Measurements from ENCODE around the gene KRT33B. TPM values are rescaled to one million over a fixed set of nuclear protein-coding genes. Genes with fewer than 3 reads are reported as not detected.

Gene KRT33B
- total and polyA plus RNA-seq, 2 of the 13 experiments (the other 11 are each of a cell fraction or from before 2014, with no cell fraction given): not detected

GRCh38 chr17:41347869-41348760 is 21.5 kb downstream of the KRT33B start:
- WGBS (ENCODE audit: low lambda C conversion rate): 31% methylated on average over 7 of the region's 7 CpGs
- H3K27me3 ChIP-seq (ENCODE audit: control insufficient read depth in 1 of 2, insufficient read depth in 2 of 2, low read length in 2 of 2): peaks cover 0 to 7% of the 10 kb centered on the region in 2 experiments; a peak in 3 of 5 replicates
- no TSS peak for BruUV-seq (replicated peaks)
- no peak for DNase-seq (ENCODE audit: low spot score)
- no peaks in the 10 kb centered on the region for H3K4me1 ChIP-seq (ENCODE audit: insufficient read depth, low read length)
- no peak for FAIRE-seq
- ChIA-PET POLR2A (no interaction called here), CTCF (ENCODE audit: low intra/inter-chr PET ratio, low total read pairs) (no interaction called here)
- H3K9me3 ChIP-seq (ENCODE audit: low read length): no peaks in the 10 kb centered on the region
- no peak overlapping the region for H2AFZ ChIP-seq (ENCODE audit: low read length)
- no peak overlapping the region for H3K4me3 ChIP-seq (replicated peaks in 1 of 3; ENCODE audit: insufficient read depth in 1 of 3, low read depth in 2 of 3, low read length in 3 of 3)
- in situ Hi-C loops (cut with HindIII; ENCODE audit: extremely low pct_ligation_motif_present, low pct_unique_long_range_greater_than_20kb) (no loop called here), intact Hi-C loops (cut with micrococcal nuclease; ENCODE audit: unreplicated experiment) (no loop called here)
- H3K79me2 ChIP-seq (ENCODE audit: insufficient read depth, low read length): no peaks in the 10 kb centered on the region
- H3K9ac ChIP-seq (ENCODE audit: insufficient read depth, low read depth, low read length): no peak overlapping the region
- no peak overlapping the region for H3K4me2 ChIP-seq (ENCODE audit: low read depth, low read length)
- H4K20me1 ChIP-seq (ENCODE audit: insufficient read depth, low read length): no peaks in the 10 kb centered on the region
- no peak overlapping the region for H3K27ac ChIP-seq (ENCODE audit: extremely low read length, insufficient read depth, low read length)
- ATAC-seq: no peak
- no peaks in the 10 kb centered on the region for H3K36me3 ChIP-seq (replicated peaks in 1 of 2; ENCODE audit: control insufficient read depth in 1 of 2, insufficient read depth in 2 of 2, low read length in 2 of 2)
- TF ChIP-seq ZNF761 (CRISPR knock-in tag; conservative IDR thresholded peaks at IDR 0.05): no peak
- no peak for TF ChIP-seq MBNL3 (CRISPR knock-in tag; conservative IDR thresholded peaks at IDR 0.05)
- no peak for TF ChIP-seq ZNF639 (CRISPR knock-in tag; conservative IDR thresholded peaks at IDR 0.05)
- TF ChIP-seq PTBP1 (IDR thresholded peaks at IDR 0.05; ENCODE audit: low read depth, low read length, poor library complexity, severe bottlenecking): no peak
- TF ChIP-seq ZNF281 (CRISPR knock-in tag; IDR thresholded peaks at IDR 0.05; ENCODE audit: borderline replicate concordance): no peak
- TF ChIP-seq ZNF597 (CRISPR knock-in tag; IDR thresholded peaks at IDR 0.05): no peak
- no peak for TF ChIP-seq PBX2 (CRISPR knock-in tag; IDR thresholded peaks at IDR 0.05)
- TF ChIP-seq ZNF326 (CRISPR knock-in tag; IDR thresholded peaks at IDR 0.05; ENCODE audit: borderline replicate concordance): no peak
- TF ChIP-seq SPEN (CRISPR knock-in tag; IDR thresholded peaks at IDR 0.05; ENCODE audit: low read depth): no peak
- TF ChIP-seq POLR2G (IDR thresholded peaks at IDR 0.05; ENCODE audit: low read depth, low read length): no peak
- no peak for TF ChIP-seq MTF1 (CRISPR knock-in tag; IDR thresholded peaks at IDR 0.05)
- TF ChIP-seq IRF2 (CRISPR knock-in tag; IDR thresholded peaks at IDR 0.05): no peak
- TF ChIP-seq CEBPZ (IDR thresholded peaks at IDR 0.05; ENCODE audit: low read length): no peak
